Inflammatory macrophage treated with lipopolysaccharide for 4 hours (primary cell): ENCODE measurements around the gene ADAM21.
"Not testable (repeated sequence)": the region's sequence is repeated elsewhere in the genome, so short reads cannot be mapped to it uniquely, and the experiment has no call there.

ENCODE experiments used
- DNase-seq: peaks from one replicate; pipeline ENCODE4 v3.0.0-alpha.2; 2020

Gene ADAM21

GRCh38 chr14:70477356-70478105 lies 25.6 kb downstream of the ADAM21 start:
- DNase-seq = not testable (repeated sequence)

GRCh38 chr14:70489579-70490200 lies 37.7 kb downstream of the ADAM21 start:
- no peak for DNase-seq

- no peak for DNase-seq
These were observed 46.2 kb downstream of the ADAM21 start for GRCh38 chr14:70498191-70498590.
